Left hindlimb (tissue), 1 donor: ENCODE results near the gene KIF18B.
A peak's percentile ranks its signal among the peaks of the same experiment; 100 is the strongest.
"Not testable (repeated sequence)": the region's sequence is repeated elsewhere in the genome, so short reads cannot be mapped to it uniquely, and the experiment has no call there.

Source experiments
- DNase-seq: peaks from one replicate; pipeline ENCODE4 v3.0.0-alpha.2; 2018

Gene KIF18B

DNA sequence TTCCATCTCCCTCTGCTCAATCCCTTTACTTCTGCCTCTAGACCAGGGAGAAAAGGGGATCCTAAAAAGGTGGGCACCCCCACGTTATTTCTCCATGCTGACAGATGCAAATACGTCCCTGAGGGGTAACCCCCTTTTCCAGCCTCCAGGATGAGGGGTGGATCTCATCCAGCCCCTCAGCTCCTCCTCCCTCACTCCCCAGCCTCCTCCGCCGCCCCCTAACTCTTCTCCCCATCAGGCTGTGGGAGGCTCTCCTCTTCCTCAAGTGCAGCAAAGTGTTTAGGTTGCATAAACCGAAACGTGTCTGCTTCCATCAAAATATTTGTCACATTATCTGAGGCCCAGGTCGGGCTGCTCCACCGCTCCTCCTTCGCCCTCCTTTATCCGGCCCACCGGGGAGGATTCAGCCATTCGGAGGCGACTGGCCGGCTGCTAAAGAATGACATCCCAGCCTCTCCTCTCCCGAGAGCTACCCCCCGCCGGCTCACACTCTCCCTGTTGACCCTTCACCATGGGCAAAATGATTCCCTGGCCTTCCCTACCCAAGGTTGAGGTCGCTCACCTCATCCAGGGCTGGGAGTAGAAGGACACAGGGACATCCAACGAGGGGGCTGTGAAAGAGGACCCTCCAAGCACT lies 21.7 kb upstream of the KIF18B start:
- no peak for DNase-seq

- peak; percentile 95 for DNase-seq
Measured at GRCh38 chr17:44968225-44969143, 20.9 kb upstream of the KIF18B start, which contains the start of gene C1QL1. C1QL1 (minus strand) TSS chr17:44968303; CDS start chr17:44968048, 255 bp downstream.

GRCh38 chr17:44967907-44968224 lies 20.3 kb upstream of the KIF18B start:
- no peak for DNase-seq

GRCh38 chr17:44967026-44967906 lies 19.7 kb upstream of the KIF18B start:
- DNase-seq = no peak

- DNase-seq = no peak
Measured at GRCh38 chr17:44966348-44967025, 18.9 kb upstream of the KIF18B start.

DNA sequence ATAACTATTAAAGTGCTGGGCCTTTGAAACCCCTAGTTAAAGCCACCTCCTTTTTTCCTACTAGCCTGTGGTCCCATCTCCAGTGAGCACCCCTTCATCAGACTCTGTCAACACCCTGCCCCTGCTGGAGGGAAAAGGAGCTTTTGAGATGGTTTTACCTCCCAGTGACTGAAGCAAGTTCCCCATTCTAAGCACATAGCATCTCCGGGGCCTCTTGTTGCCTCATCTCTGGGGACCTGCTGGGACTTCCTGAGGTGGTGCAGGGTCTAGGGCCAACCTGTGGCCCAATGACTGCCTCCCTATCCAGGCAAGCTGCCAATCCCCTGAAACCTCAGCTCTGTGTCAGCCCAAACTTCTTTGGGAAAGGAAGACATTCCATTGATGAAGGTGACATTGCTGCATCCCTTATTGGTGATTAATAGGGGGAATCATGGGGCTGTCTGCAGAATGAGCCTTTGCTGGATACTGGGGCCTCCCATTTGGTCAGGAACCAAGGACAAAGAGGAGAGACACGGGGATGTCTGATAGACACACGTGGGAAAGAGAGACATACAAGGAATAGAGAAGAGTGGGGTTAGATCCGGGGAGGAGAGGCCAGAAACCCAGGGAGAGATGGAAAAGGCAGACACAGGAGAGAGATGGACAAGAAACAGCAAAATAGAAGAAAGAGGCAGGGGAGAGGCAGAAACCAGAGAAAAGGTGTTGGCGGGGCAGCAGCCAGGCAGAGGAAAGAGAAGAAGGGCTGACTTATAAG lies 18.1 kb upstream of the KIF18B start:
- no peak for DNase-seq

DNA sequence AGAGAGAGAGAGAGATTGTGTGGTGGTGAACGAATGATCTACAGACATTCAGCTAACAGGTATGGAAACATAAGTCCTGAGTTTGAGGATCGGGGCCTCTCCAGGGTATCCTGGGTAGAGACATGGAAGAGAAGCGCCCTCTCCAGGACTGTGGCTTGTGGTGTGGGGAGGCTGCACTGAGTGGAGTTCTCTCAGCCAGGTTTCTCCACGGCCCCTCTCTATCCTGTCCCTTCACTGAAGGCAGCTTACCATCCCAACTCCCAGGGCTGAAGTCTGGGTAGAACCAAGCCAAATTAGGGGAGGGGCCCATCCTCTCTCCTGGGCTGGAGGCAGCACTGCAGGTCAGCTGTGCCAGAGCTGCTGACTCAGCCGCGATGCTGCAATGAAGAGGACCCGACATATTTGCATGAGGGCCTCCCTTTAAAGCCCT lies 14.4 kb upstream of the KIF18B start:
- no peak for DNase-seq

DNA sequence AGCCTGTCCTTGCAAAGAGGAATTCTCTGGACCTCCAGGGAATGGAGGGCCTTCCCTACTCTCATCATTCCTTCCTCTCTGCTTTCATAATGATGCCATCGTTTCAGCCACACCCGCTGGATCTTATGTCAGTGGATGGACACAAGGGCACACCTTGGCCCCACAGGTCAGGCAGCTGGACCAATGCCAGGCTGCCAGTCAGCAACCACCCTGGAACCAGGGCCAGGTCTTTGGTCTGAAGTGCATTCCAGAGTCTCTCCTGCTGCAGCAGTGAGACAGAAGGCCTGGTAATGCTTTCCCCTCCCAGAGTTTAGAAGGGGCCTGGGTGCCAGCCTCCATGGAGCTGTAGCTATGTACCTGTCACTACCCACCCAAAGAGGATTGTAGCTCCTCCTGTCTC lies 13.1 kb upstream of the KIF18B start:
- no peak for DNase-seq

- no peak for DNase-seq
Measured at GRCh38 chr17:44959821-44960531, 12.4 kb upstream of the KIF18B start.

DNA sequence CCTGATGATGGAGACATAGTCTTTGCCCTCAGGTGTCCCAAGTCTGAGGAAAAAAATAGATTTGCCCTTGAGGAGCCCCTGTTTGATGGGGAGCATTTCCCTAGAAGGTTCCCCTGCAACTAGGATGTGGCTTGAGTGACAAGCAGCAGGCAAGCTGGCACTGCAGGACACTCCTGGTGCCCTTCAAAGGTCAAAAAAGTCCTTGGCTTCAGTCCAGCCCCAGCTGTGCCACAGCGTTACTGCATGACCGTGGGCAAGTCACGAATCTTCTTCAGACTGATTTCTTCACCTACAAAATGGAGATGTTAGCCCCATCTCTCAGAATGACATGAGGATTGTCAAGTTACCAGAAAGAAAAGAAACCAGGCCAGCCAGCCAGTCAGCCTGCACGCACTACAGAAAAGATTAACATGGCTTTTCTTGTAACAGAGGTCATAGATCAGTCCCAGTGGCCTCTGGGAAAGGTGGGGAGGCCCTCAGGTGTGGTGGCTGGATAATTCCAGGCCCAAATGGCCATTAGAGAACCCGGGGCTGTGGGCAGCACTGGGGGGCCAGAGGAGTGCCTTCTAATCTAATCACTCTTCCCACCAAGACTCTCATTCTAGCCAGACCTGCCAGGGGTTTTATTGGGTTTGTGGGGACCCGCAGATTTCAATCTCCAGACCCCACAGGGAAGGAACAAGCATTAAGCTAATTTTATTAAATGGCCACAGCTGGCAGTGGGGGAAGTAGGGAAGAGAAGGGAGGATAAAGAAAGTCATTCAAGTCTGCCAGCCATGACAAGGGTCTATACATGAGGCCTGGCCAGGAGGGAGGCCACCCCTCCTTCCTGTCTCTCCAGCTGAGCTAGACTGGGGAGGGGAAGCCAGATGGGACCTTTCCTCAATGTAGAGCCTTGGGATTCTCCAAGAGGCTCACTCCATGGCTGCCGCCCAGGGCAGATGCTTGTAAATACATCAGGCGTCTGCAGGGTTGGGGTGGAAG lies 9.7 kb upstream of the KIF18B start:
- no peak for DNase-seq

GRCh38 chr17:44955674-44956425 lies 8.3 kb upstream of the KIF18B start:
- no peak for DNase-seq

GRCh38 chr17:44952946-44953475 lies 5.4 kb upstream of the KIF18B start:
- no peak for DNase-seq

DNA sequence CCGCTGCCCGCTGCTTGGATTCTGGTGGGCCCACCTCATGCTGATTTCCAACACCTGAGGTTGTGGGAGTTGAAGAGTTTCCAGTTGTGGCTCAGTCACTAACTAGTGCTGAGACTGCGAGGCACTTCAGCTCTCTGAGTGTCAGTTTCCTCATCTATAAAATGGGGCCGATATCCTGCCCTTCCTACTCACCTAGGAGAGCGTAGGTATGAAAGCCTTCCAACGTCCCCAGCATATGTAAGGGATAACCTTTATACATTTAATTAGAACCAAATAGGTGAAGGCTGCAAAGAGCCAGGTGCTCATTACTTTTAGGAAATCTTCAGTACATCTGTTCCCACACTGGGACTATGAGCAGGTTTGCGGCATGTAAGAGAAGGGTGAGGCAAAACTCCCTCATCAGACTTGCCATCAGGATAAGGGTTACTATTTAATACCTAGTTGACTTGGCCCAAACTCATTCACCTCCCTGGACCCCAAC lies 782 bp upstream of the KIF18B start:
- no peak for DNase-seq

GRCh38 chr17:44945652-44946051 lies 1.9 kb downstream of the KIF18B start:
- not testable (repeated sequence) for DNase-seq

DNA sequence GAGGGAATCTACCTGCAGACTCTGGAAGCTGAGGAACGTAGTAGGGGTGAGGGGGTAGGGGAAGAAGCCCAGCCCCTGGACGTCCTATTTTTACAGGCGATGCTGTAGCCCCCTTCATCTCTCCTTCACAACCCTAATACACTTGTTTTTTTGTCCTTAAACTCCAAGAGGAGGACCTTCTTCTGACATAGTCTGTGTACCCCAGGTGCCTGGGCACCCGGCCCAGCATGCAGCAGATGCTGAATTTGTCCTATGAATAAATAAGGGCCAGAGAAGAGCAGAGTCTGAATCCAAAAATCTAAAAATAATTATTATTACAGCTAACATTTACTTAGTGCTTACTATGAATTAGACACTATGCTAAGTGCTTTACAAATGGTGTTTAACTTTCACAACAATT lies 5.1 kb downstream of the KIF18B start:
- no peak for DNase-seq

GRCh38 chr17:44941712-44942331 lies 5.8 kb downstream of the KIF18B start:
- no peak for DNase-seq

- DNase-seq = no peak
Measured at GRCh38 chr17:44940768-44941167, 6.8 kb downstream of the KIF18B start.

DNA sequence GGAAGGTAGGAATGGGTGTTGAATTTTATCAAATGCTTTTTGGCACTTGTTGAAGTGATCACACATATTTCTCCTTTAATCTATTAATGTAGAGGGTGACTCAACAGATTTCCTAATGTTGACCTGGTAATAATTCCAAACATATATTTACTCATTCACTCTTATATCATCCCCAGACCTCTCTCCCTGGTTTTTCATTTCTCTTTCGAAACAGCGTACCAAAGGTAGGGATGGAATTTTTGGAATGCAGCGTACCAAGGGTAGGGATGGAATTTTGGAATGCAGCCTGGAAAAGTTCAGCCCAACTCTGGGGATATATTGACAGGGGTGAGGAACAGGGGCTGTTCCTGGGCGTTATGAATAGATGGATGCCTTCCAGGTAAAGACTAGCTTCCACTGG lies 7.3 kb downstream of the KIF18B start:
- no peak for DNase-seq
